ENCODE data around the gene KCND2. TPM values are rescaled to one million over a fixed set of nuclear protein-coding genes. Genes with fewer than 3 reads are reported as not detected.
A peak's percentile ranks its signal among the peaks of the same experiment; 100 is the strongest.

The KCND2 gene
- total RNA-seq, 1 donor from 2014 or later = 0.30 TPM

DNA sequence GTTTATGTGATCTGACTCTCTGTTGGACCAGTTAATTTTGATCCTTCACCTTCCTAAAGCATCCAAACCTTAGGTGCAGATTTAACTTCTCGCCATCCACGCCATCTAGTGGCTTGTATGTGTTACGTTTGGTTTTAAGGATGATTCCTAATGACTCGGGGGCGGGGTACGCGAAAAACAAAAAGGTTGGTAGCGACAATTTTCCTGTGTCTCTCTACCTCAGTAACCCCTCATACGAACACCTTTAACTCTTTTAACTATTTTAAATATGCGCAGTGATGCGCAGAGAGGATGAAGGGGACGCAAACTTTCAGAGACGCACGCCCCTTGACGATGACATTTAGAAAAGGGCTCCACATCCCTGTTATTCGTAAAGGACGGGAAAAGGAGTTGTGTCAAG is 714 bp upstream of the KCND2 start:
- Mint-ChIP-seq H3K36me3 (ENCODE audit: low read depth) (no peaks in the 10 kb centered on the region), H3K27ac (ENCODE audit: unreplicated experiment) (no peak overlapping the region)

DNA sequence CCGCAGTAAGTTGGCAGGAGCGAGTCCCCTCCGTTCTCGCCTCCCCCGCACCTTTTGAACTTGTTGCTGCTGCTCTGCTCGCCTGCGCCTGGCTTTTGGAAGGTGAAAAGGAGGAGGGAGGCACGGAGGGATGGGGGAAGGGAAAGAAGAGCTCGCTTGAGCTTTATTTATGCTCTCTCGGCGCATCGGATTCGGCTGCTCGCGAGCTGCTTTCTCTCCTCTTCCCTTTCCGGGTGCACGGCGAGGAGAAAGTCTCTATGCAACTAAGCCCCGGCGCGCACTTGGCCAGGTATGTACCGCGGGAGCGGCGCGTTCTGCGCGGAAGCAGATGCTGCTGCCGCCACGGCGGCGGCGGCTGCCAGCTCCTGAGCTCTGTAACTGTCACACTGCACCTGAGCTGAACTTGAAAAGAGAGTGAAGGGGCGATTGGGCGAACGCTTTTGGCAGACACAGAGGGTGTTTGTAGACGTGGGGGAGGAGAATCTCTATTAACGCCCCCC is 551 bp downstream of the KCND2 start:
- DNase-seq (ENCODE audit: low spot score) = peak; percentile 91
- Mint-ChIP-seq H3K4me3 (ENCODE audit: unreplicated experiment) (peak overlapping the region; percentile 90), H3K4me1 (ENCODE audit: low read depth) (peaks cover 15% of the 10 kb centered on the region), H3K9me3 (ENCODE audit: low read depth) (no peaks in the 10 kb centered on the region), H3K27ac (ENCODE audit: unreplicated experiment) (no peak overlapping the region), H3K36me3 (ENCODE audit: low read depth) (no peaks in the 10 kb centered on the region), H3K27me3 (ENCODE audit: low read depth) (peaks cover 8% of the 10 kb centered on the region)
- TF ChIP-seq, protein P1, sequence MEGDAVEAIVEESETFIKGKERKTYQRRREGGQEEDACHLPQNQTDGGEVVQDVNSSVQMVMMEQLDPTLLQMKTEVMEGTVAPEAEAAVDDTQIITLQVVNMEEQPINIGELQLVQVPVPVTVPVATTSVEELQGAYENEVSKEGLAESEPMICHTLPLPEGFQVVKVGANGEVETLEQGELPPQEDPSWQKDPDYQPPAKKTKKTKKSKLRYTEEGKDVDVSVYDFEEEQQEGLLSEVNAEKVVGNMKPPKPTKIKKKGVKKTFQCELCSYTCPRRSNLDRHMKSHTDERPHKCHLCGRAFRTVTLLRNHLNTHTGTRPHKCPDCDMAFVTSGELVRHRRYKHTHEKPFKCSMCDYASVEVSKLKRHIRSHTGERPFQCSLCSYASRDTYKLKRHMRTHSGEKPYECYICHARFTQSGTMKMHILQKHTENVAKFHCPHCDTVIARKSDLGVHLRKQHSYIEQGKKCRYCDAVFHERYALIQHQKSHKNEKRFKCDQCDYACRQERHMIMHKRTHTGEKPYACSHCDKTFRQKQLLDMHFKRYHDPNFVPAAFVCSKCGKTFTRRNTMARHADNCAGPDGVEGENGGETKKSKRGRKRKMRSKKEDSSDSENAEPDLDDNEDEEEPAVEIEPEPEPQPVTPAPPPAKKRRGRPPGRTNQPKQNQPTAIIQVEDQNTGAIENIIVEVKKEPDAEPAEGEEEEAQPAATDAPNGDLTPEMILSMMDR (IDR thresholded peaks at IDR 0.05) = peak; percentile 10

More for the DNA sequence above, 714 bp upstream of the KCND2 start:
- DNase-seq (ENCODE audit: low spot score) = no peak
- H3K27me3 Mint-ChIP-seq (ENCODE audit: low read depth) = peaks cover 11% of the 10 kb centered on the region
- TF ChIP-seq, protein P1 (IDR thresholded peaks at IDR 0.05) = peak; percentile 98
- no peaks in the 10 kb centered on the region for H3K9me3 Mint-ChIP-seq (ENCODE audit: low read depth)
- peaks cover 15% of the 10 kb centered on the region for H3K4me1 Mint-ChIP-seq (ENCODE audit: low read depth)
- H3K4me3 Mint-ChIP-seq (ENCODE audit: unreplicated experiment) = peak overlapping the region; percentile 82

- TF ChIP-seq, protein P1 (IDR thresholded peaks at IDR 0.05) = no peak
- no peak overlapping the region for H3K4me3 Mint-ChIP-seq (ENCODE audit: unreplicated experiment)
- H3K27me3 Mint-ChIP-seq (ENCODE audit: low read depth) = peaks cover 4% of the 10 kb centered on the region
These were observed 1.5 kb downstream of the KCND2 start for GRCh38 chr7:120274482-120274881.

GRCh38 chr7:120274899-120275298 is 1.9 kb downstream of the KCND2 start:
- Mint-ChIP-seq H3K36me3 (ENCODE audit: low read depth) (no peaks in the 10 kb centered on the region), H3K4me3 (ENCODE audit: unreplicated experiment) (no peak overlapping the region), H3K27me3 (ENCODE audit: low read depth) (peaks cover 4% of the 10 kb centered on the region), H3K9me3 (ENCODE audit: low read depth) (no peaks in the 10 kb centered on the region), H3K4me1 (ENCODE audit: low read depth) (peaks cover 15% of the 10 kb centered on the region), H3K27ac (ENCODE audit: unreplicated experiment) (no peak overlapping the region)
- DNase-seq (ENCODE audit: low spot score) = peak; percentile 79
- TF ChIP-seq, protein P1 (IDR thresholded peaks at IDR 0.05) = no peak

More at GRCh38 chr7:120274482-120274881, 1.5 kb downstream of the KCND2 start:
- Mint-ChIP-seq H3K27ac (ENCODE audit: unreplicated experiment) (no peak overlapping the region), H3K9me3 (ENCODE audit: low read depth) (no peaks in the 10 kb centered on the region), H3K4me1 (ENCODE audit: low read depth) (peaks cover 15% of the 10 kb centered on the region), H3K36me3 (ENCODE audit: low read depth) (no peaks in the 10 kb centered on the region)
- DNase-seq (ENCODE audit: low spot score) = no peak

- Mint-ChIP-seq H3K4me1 (ENCODE audit: low read depth) (peaks cover 15% of the 10 kb centered on the region), H3K36me3 (ENCODE audit: low read depth) (no peaks in the 10 kb centered on the region), H3K27me3 (ENCODE audit: low read depth) (peaks cover 4% of the 10 kb centered on the region), H3K4me3 (ENCODE audit: unreplicated experiment) (no peak overlapping the region), H3K9me3 (ENCODE audit: low read depth) (no peaks in the 10 kb centered on the region), H3K27ac (ENCODE audit: unreplicated experiment) (no peak overlapping the region)
- TF ChIP-seq, protein P1 (IDR thresholded peaks at IDR 0.05) = no peak
- no peak for DNase-seq (ENCODE audit: low spot score)
These were observed 3.7 kb downstream of the KCND2 start for GRCh38 chr7:120276720-120277119.

Measured in chondrocyte (in vitro differentiated cells).